Endodermal cell (in vitro differentiated cells): ENCODE measurements around the gene LHPP. TPM values are rescaled to one million over a fixed set of nuclear protein-coding genes. Genes with fewer than 3 reads are reported as not detected.
A peak's percentile ranks its signal among the peaks of the same experiment; 100 is the strongest.

Experiments
- DNase-seq: peaks from one replicate; pipeline ENCODE4 v3.0.0-alpha.2; 2017
- H3K27ac ChIP-seq: 2 replicates; pipeline ENCODE4 v1.5.1; 2013; ENCODE audit warnings: mild to moderate bottlenecking, low read depth, low read length, moderate library complexity
- H3K27me3 ChIP-seq: 2 replicates; pipeline ENCODE4 v1.6.1; 2013; ENCODE audit warnings: mild to moderate bottlenecking, low read length, moderate library complexity; ENCODE audit not compliant: insufficient read depth, control insufficient read depth, poor library complexity, severe bottlenecking
- H3K36me3 ChIP-seq: 2 replicates; pipeline ENCODE4 v1.7.0; 2013; ENCODE audit warnings: mild to moderate bottlenecking, low read length, moderate library complexity; ENCODE audit not compliant: control insufficient read depth, insufficient read depth
- H3K4me1 ChIP-seq: one replicate; pipeline ENCODE4 v1.7.0; 2013; ENCODE audit warnings: low read length; ENCODE audit not compliant: control insufficient read depth, insufficient read depth
- H3K4me3 ChIP-seq: 2 replicates; pipeline ENCODE4 v1.5.1; 2013; ENCODE audit warnings: mild to moderate bottlenecking, low read length, moderate library complexity
- H3K9ac ChIP-seq: 2 replicates; pipeline ENCODE4 v1.6.1; 2013; ENCODE audit warnings: mild to moderate bottlenecking, low read length, moderate library complexity; ENCODE audit not compliant: poor library complexity, severe bottlenecking; ENCODE audit errors: extremely low read depth
- H3K9me3 ChIP-seq: 2 replicates; pipeline ENCODE4 v1.6.1; 2013; ENCODE audit warnings: mild to moderate bottlenecking, low read length, moderate library complexity; ENCODE audit not compliant: control insufficient read depth
- H3K27ac Mint-ChIP-seq: 2 replicates; pipeline ENCODE4 v1.8.0; 2020; ENCODE audit warnings: mixed read lengths
- H3K27me3 Mint-ChIP-seq: 2 replicates; pipeline ENCODE4 v1.8.0; 2021; ENCODE audit warnings: mild to moderate bottlenecking, mixed read lengths; ENCODE audit not compliant: insufficient read depth
- H3K36me3 Mint-ChIP-seq: 2 replicates; pipeline ENCODE4 v1.8.0; 2020; ENCODE audit warnings: low read depth, mixed read lengths
- H3K4me1 Mint-ChIP-seq: 2 replicates; pipeline ENCODE4 v1.8.0; 2020; ENCODE audit warnings: mixed read lengths
- H3K4me3 Mint-ChIP-seq: 2 replicates; pipeline ENCODE4 v1.8.0; 2020; ENCODE audit warnings: mild to moderate bottlenecking, moderate library complexity, mixed read lengths
- H3K9me3 Mint-ChIP-seq: 2 replicates; pipeline ENCODE4 v1.8.0; 2020; ENCODE audit warnings: mild to moderate bottlenecking, mixed read lengths
- WGBS, 2 experiments: methylation state at CpG; one replicate each; pipeline versions ENCODE4 v1.1.5 to v1.1.7; 2013; ENCODE audit warnings: missing lambda C conversion rate in 2 of 2, mixed read lengths in 1 of 2; ENCODE audit not compliant: insufficient coverage in 1 of 2, insufficient read length in 1 of 2; 5-methylcytosine and 5-hydroxymethylcytosine counted together
- total RNA-seq, 2 donors: library from RNA; stranded (reverse); fragmentation: NEBNext Ultra II Directional in 1 of 2; extraction: Animal tissue kit (Norgen Biotek cat#: 25700) in 1 of 2; gene quantifications; 2 replicates in 1 of 2; 3 replicates in 1 of 2; pipeline ENCODE4 v1.2.1, GENCODE V29; 2021
- TF ChIP-seq, protein P1 (sequence below): fragments of 200-600 bp; sonication (generic); conservative IDR thresholded peaks from 2 replicates; pipeline ENCODE4 v1.5.0; 2021; ENCODE audit warnings: antibody characterized with exemption, mild to moderate bottlenecking

The LHPP gene
- total RNA-seq, 2 donors from 2014 or later, result 23.3 to 24.8 TPM

DNA sequence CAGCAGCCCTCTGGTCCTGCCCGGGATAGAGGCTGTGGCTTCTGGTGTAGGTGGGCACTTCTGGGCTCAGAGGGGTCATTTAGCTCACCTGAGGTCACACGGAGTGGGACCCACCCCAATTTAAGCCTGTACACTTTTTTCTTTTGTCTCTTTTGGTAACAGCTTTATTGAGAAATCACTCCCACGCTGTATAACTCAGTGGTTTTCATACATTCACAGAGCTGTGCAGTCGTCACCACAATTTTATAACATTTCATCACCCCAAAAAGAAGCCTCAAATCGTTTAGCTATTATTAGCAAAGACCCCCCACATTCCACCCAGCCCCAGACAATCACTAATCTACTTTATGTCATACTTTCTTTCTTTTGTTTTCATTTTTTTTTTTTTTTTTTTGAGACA lies 62.3 kb downstream of the LHPP start:
- Histone ChIP-seq H3K4me1 (no peaks in the 10 kb centered on the region), H3K9me3 (no peaks in the 10 kb centered on the region), H3K9ac (no peak overlapping the region), H3K27ac (no peak overlapping the region), H3K4me3 (no peak overlapping the region), H3K27me3 (no peaks in the 10 kb centered on the region), H3K36me3 (no peaks in the 10 kb centered on the region)
- TF ChIP-seq, protein P1, sequence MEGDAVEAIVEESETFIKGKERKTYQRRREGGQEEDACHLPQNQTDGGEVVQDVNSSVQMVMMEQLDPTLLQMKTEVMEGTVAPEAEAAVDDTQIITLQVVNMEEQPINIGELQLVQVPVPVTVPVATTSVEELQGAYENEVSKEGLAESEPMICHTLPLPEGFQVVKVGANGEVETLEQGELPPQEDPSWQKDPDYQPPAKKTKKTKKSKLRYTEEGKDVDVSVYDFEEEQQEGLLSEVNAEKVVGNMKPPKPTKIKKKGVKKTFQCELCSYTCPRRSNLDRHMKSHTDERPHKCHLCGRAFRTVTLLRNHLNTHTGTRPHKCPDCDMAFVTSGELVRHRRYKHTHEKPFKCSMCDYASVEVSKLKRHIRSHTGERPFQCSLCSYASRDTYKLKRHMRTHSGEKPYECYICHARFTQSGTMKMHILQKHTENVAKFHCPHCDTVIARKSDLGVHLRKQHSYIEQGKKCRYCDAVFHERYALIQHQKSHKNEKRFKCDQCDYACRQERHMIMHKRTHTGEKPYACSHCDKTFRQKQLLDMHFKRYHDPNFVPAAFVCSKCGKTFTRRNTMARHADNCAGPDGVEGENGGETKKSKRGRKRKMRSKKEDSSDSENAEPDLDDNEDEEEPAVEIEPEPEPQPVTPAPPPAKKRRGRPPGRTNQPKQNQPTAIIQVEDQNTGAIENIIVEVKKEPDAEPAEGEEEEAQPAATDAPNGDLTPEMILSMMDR, result no peak
- no peaks in the 10 kb centered on the region for H3K27me3 Mint-ChIP-seq
- no peaks in the 10 kb centered on the region for H3K4me1 Mint-ChIP-seq
- WGBS, 2 experiments, result 88 to 100% methylated on average over 3 to 5 of the region's 5 CpGs
- H3K27ac Mint-ChIP-seq, result no peak overlapping the region
- H3K4me3 Mint-ChIP-seq, result no peak overlapping the region
- peaks cover 7% of the 10 kb centered on the region for H3K36me3 Mint-ChIP-seq
- DNase-seq, result no peak
- no peaks in the 10 kb centered on the region for H3K9me3 Mint-ChIP-seq

DNA sequence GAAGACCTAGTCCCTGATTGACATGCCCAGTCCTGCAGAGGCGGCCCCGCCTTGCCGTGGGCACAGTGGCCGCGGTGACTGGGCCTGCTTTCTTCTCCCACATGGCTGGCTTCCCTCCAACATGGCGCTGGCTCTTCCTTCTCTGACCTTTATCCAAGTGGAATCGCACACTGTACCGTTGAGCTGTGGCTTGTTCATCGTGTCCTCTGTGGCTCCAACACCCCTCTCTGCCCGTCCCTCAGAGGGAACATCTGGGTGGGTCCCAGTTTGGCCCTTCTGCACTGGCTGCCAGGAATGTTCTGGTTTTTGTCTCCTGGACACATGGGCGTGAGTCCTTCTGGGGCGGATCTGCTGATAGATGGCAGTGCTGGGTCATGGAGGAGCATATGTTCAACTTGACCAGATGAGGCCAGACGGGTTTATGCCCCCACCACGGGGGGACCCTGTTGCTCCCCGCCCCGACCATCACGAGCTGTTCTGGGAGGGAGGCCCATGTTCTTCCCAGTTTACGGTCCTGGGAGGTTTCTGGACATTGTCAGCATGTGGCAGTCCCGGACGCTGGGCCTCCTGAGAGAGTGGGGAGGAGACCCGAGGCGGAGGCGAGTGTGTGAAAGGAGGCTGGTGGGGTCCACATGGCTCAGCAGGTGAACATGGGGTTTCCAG lies 63.5 kb downstream of the LHPP start:
- Mint-ChIP-seq H3K36me3 (peaks cover 2% of the 10 kb centered on the region), H3K27ac (no peak overlapping the region), H3K9me3 (no peaks in the 10 kb centered on the region), H3K27me3 (no peaks in the 10 kb centered on the region), H3K4me3 (no peak overlapping the region), H3K4me1 (no peaks in the 10 kb centered on the region)
- TF ChIP-seq, protein P1, result no peak
- Histone ChIP-seq H3K4me1 (no peaks in the 10 kb centered on the region), H3K36me3 (no peaks in the 10 kb centered on the region), H3K27me3 (no peaks in the 10 kb centered on the region), H3K27ac (no peak overlapping the region), H3K4me3 (no peak overlapping the region), H3K9ac (no peak overlapping the region), H3K9me3 (no peaks in the 10 kb centered on the region)
- WGBS, 2 experiments, result 89 to 91% methylated on average over 13 to 23 of the region's 23 CpGs
- DNase-seq, result peak; percentile 32

DNA sequence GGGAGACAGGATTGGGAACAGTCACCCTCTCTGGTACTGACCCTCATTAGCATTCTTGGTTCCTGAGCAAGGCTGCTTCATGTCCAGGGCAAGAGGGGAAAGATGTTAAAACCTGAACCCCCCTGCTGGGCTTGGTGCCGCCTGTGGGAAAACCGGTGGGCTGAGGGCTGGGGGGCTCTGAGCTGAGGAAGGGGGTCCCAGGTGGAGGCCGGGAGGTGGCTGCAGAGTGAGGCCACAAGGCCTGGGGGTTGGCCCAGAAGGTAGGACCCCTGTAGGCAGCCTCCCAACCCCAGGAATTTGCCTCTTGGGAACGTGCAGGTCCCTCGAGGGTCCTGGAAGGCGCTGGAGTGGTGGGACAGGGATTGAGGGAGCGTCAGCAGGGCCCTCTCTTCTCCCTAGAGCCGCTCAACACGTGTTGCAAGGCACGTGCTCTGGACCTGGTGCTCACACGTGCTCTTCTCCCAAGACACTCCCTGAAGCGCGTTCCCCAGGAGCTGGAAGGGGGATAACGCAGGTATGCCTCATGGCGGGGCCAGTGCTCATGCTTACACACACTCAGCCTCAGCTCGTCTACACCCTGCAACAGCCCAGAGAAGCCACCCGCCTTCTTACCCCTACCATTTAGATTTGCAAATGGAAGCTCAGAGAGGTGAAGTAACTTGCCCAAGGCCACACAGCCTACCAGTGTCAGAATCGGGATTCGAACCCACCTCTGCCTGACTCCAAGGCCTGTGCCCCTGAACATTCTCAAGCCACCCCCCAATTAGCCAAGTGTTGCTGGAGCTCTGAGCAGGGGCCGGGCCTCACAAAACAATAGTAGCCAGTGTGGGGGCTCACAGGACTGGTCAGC lies 64.4 kb downstream of the LHPP start:
- Mint-ChIP-seq H3K27me3 (no peaks in the 10 kb centered on the region), H3K4me3 (no peak overlapping the region), H3K36me3 (no peaks in the 10 kb centered on the region), H3K27ac (no peak overlapping the region), H3K4me1 (no peaks in the 10 kb centered on the region), H3K9me3 (no peaks in the 10 kb centered on the region)
- DNase-seq, result no peak
- Histone ChIP-seq H3K9ac (no peak overlapping the region), H3K36me3 (no peaks in the 10 kb centered on the region), H3K4me1 (no peaks in the 10 kb centered on the region), H3K27ac (no peak overlapping the region), H3K27me3 (no peaks in the 10 kb centered on the region), H3K9me3 (no peaks in the 10 kb centered on the region), H3K4me3 (no peak overlapping the region)
- WGBS, 2 experiments, result 86 to 97% methylated on average over 7 to 20 of the region's 20 CpGs
- TF ChIP-seq, protein P1, result no peak
